Prostate gland (tissue), 2 donors: ENCODE measurements around the gene SBF2.

Source experiments
- CTCF ChIP-seq, 4 experiments: fragments of 200-600 bp in 2 of 4; fragments of 450-650 bp in 2 of 4; sonication (generic) in 2 of 4; IDR thresholded peaks; 1 replicate in 3 of 4; 2 replicates in 1 of 4; pipeline ENCODE4 v1.5.1; 2016 to 2019; ENCODE audit warnings: antibody characterized with exemption in 4 of 4, mild to moderate bottlenecking in 2 of 4, moderate library complexity in 2 of 4
- POLR2A ChIP-seq: fragments of 450-650 bp; IDR thresholded peaks from one replicate; pipeline ENCODE4 v1.6.1; 2016; ENCODE audit warnings: antibody characterized with exemption, mild to moderate bottlenecking
- POLR2AphosphoS5 ChIP-seq: sonication (generic); formaldehyde crosslinking; IDR thresholded peaks from one replicate; pipeline ENCODE4 v1.6.1; 2017; ENCODE audit warnings: antibody characterized with exemption

GRCh38 chr11:9903579-9903978, 390.4 kb downstream of the SBF2 start:
- no peak for TF ChIP-seq POLR2A
- no peak for TF ChIP-seq CTCF (IDR thresholded peaks at IDR 0.05)
- no peak for TF ChIP-seq POLR2AphosphoS5
